ENCODE results near the gene TUBA4A. TPM values are rescaled to one million over a fixed set of nuclear protein-coding genes. Genes with fewer than 3 reads are reported as not detected.

TUBA4A gene
- total RNA-seq, 1 donor from 2014 or later, result 18.0 TPM

GRCh38 chr2:219209236-219210195, 44.2 kb downstream of the TUBA4A start:
- Histone ChIP-seq H3K9me3 (ENCODE audit: insufficient read depth, low read depth, low read length) (no peaks in the 10 kb centered on the region), H3K27ac (ENCODE audit: low read depth, low read length) (no peak overlapping the region), H3K79me2 (ENCODE audit: insufficient read depth, low read length) (peaks cover 6% of the 10 kb centered on the region), H3K4me1 (ENCODE audit: insufficient read depth, low read length) (peaks cover 16% of the 10 kb centered on the region), H2AFZ (ENCODE audit: low read depth, low read length) (no peak overlapping the region), H4K20me1 (ENCODE audit: insufficient read depth, low read length) (peaks cover 15% of the 10 kb centered on the region), H3K4me2 (ENCODE audit: low read length) (no peak overlapping the region), H3K27me3 (ENCODE audit: insufficient read depth, low read length) (no peaks in the 10 kb centered on the region), H3K36me3 (ENCODE audit: insufficient read depth, low read length) (peaks cover 7% of the 10 kb centered on the region), H3K4me3 (ENCODE audit: insufficient read depth, low read depth, low read length) (no peak overlapping the region), H3K9ac (ENCODE audit: low read length) (no peak overlapping the region)
- TF ChIP-seq, protein P1, sequence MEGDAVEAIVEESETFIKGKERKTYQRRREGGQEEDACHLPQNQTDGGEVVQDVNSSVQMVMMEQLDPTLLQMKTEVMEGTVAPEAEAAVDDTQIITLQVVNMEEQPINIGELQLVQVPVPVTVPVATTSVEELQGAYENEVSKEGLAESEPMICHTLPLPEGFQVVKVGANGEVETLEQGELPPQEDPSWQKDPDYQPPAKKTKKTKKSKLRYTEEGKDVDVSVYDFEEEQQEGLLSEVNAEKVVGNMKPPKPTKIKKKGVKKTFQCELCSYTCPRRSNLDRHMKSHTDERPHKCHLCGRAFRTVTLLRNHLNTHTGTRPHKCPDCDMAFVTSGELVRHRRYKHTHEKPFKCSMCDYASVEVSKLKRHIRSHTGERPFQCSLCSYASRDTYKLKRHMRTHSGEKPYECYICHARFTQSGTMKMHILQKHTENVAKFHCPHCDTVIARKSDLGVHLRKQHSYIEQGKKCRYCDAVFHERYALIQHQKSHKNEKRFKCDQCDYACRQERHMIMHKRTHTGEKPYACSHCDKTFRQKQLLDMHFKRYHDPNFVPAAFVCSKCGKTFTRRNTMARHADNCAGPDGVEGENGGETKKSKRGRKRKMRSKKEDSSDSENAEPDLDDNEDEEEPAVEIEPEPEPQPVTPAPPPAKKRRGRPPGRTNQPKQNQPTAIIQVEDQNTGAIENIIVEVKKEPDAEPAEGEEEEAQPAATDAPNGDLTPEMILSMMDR (IDR thresholded peaks at IDR 0.05; ENCODE audit: insufficient read depth, low read depth, low read length), result no peak
- no peak for TF ChIP-seq EZH2 (IDR thresholded peaks at IDR 0.05; ENCODE audit: insufficient read depth, low read length)
- Mint-ChIP-seq H3K4me3 (ENCODE audit: unreplicated experiment) (no peak overlapping the region), H3K9me3 (ENCODE audit: unreplicated experiment) (no peaks in the 10 kb centered on the region), H3K4me1 (ENCODE audit: low read depth, unreplicated experiment) (peaks cover 11% of the 10 kb centered on the region), H3K27me3 (ENCODE audit: low read depth, unreplicated experiment) (no peaks in the 10 kb centered on the region), H3K27ac (ENCODE audit: unreplicated experiment) (no peak overlapping the region), H3K36me3 (ENCODE audit: low read depth, unreplicated experiment) (peaks cover 16% of the 10 kb centered on the region)
- no peak for DNase-seq (ENCODE audit: low read depth)
- FAIRE-seq, result no peak

DNA sequence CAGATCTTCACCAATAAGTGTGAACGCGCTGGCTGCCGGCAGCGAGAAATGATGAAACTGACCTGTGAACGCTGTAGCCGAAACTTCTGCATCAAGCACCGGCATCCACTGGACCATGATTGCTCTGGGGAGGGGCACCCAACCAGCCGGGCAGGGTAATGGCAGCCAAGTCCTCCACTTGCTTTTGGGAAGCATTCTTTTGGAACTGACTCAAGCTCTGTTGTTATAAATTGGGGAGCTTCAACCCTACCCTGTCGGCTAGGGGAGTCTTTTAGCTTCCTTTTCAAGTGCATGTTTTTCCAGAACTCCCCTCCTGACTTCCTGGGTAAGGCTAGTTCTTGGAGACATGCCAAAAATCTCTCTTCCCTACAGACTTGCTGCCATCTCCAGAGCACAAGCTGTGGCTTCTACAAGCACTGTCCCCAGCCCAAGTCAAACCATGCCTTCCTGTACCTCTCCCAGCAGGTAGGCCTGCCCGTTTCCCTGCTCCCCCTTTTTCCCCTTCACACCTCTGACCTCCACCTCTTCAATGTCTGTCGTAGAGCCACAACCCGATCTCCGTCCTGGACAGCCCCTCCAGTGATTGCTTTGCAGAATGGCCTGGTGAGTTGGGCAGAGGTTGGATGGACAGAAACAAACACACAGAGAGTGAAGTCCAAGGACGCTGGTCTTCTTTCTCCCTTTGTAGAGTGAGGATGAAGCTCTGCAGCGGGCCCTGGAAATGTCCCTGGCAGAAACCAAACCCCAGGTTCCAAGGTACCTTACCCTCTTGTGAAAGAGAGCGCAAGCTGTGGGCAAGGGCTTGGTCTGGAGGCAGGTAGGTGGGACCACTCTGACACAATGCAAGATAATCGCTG, 45.6 kb downstream of the TUBA4A start:
- Histone ChIP-seq H3K36me3 (ENCODE audit: insufficient read depth, low read length) (no peaks in the 10 kb centered on the region), H3K9me3 (ENCODE audit: insufficient read depth, low read depth, low read length) (no peaks in the 10 kb centered on the region), H3K9ac (ENCODE audit: low read length) (peak overlapping the region; percentile 77), H3K4me1 (ENCODE audit: insufficient read depth, low read length) (peaks cover 16% of the 10 kb centered on the region), H3K4me2 (ENCODE audit: low read length) (peak overlapping the region; percentile 83), H3K27me3 (ENCODE audit: insufficient read depth, low read length) (no peaks in the 10 kb centered on the region), H4K20me1 (ENCODE audit: insufficient read depth, low read length) (peaks cover 15% of the 10 kb centered on the region), H2AFZ (ENCODE audit: low read depth, low read length) (no peak overlapping the region), H3K27ac (ENCODE audit: low read depth, low read length) (no peak overlapping the region), H3K79me2 (ENCODE audit: insufficient read depth, low read length) (peaks cover 6% of the 10 kb centered on the region), H3K4me3 (ENCODE audit: insufficient read depth, low read depth, low read length) (no peak overlapping the region)
- FAIRE-seq, result no peak
- H3K4me1 Mint-ChIP-seq (ENCODE audit: low read depth, unreplicated experiment), result peaks cover 11% of the 10 kb centered on the region
- H3K27me3 Mint-ChIP-seq (ENCODE audit: low read depth, unreplicated experiment), result peaks cover 1% of the 10 kb centered on the region
- H3K4me3 Mint-ChIP-seq (ENCODE audit: unreplicated experiment), result peak overlapping the region; percentile 81
- DNase-seq (ENCODE audit: low read depth), result peak; percentile 4
- H3K9me3 Mint-ChIP-seq (ENCODE audit: unreplicated experiment), result no peaks in the 10 kb centered on the region
- TF ChIP-seq EZH2 (IDR thresholded peaks at IDR 0.05; ENCODE audit: insufficient read depth, low read length), result no peak
- TF ChIP-seq, protein P1 (IDR thresholded peaks at IDR 0.05; ENCODE audit: insufficient read depth, low read depth, low read length), result no peak
- peaks cover 10% of the 10 kb centered on the region for H3K36me3 Mint-ChIP-seq (ENCODE audit: low read depth, unreplicated experiment)
- H3K27ac Mint-ChIP-seq (ENCODE audit: unreplicated experiment), result no peak overlapping the region

All from astrocyte (in vitro differentiated cells and primary cell).